Measurements from ENCODE around the gene FMNL2. TPM values are rescaled to one million over a fixed set of nuclear protein-coding genes. Genes with fewer than 3 reads are reported as not detected.
A peak's percentile ranks its signal among the peaks of the same experiment; 100 is the strongest.

Gene FMNL2
- total RNA-seq, 3 donors from 2014 or later (not counting 1 experiment from before 2014, with no cell fraction given) = 0.34 to 3.0 (median 0.78) TPM

DNA sequence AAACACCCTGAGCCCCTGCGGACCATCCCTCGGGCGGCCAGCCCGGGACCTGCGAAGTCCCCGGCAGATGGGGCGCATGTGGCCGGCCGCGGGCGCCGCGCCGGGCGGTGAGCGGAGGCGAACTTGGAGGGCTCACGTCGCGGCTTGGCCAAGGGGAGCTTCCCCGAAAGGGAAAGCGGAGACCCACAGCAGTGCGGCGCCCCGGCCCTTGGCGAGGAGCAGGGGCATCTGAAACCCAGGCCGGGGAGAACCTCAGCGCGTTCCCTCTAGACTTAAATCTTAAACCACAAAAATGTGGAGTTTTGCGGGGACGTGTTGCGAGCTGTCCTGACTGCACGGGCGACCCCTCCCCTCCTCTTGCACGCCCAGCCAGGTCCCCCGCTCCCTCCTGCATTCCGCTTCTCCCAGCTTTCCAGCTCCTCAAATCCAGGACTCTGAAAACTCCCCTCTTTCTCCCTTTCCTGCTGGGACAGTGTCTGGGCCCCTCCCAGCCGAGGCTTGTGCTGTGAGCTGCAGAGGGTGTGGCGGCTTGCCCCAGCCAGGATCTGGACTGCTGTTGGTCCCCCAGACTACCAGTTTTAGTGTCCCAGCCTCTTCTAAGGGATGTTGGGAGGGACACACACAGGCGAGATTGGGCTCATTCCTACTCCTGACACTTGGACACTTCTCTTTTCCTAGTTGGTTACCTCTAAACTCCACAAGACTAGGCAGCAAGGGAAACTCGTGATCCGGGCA is 1.3 kb downstream of the FMNL2 start:
- ATAC-seq = peak in 1 of 3 donors; percentile 13

DNA sequence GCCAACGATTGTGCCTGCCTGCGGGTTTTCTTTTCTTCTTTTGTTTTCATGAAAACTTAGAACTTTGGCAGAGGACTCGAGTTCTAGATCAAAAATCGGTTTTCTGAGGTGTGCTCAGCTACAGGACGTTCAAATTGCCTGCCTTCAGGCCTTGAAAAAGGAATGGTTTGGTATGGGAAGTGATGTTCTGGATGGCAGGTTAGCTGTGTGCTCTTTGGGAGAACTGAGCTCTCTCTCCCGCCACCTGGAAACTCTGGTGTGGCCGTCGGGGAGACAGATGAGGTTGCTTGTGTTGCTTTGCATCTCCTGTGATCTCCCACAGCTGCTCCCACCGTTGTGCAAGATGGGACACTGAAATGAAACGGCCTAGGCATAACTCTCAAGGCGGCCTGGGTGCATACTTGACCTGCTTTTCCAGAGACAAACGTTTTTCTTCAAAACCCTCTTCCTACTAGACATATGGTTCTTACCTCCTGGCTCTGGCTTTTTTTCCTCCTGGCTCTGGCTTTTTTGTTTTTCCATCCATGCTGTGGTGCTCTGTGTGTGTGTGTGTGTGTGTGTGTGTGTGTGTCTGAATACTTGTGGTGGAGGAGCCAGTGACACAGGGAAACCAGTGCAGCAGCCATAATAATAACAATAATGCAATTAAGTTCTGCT is 2.0 kb downstream of the FMNL2 start:
- Histone ChIP-seq H3K4me1 (ENCODE audit: control insufficient read depth, insufficient read depth, low read length) (peaks cover 10% of the 10 kb centered on the region), H3K4me3 (ENCODE audit: low read length) (no peak overlapping the region), H3K27me3 (ENCODE audit: control insufficient read depth, insufficient read depth, low read length) (peaks cover 5% of the 10 kb centered on the region), H3K36me3 (ENCODE audit: control insufficient read depth, insufficient read depth, low read length) (no peaks in the 10 kb centered on the region), H3K27ac (ENCODE audit: low read length) (no peak overlapping the region), H3K9me3 (ENCODE audit: control insufficient read depth, insufficient read depth, low read length) (no peaks in the 10 kb centered on the region)
- peaks cover 43% of the 10 kb centered on the region in 2 donors for H3K27me3 Mint-ChIP-seq (ENCODE audit: low read depth in 2 of 2)
- DNase-seq (no peak), ATAC-seq (no peak)
- TF ChIP-seq CTCF (IDR thresholded peaks at IDR 0.05) = no peak
- no peak overlapping the region for H3K27ac Mint-ChIP-seq
- H3K36me3 Mint-ChIP-seq = no peaks in the 10 kb centered on the region
- WGBS (ENCODE audit: insufficient coverage) = 66% methylated on average over 12 of the region's 12 CpGs
- H3K4me1 Mint-ChIP-seq = peaks cover 7 to 19% of the 10 kb centered on the region in 2 donors
- peak overlapping the region; percentile 81 for H3K4me3 Mint-ChIP-seq
- no peaks in the 10 kb centered on the region for H3K9me3 Mint-ChIP-seq
- intact Hi-C loops (cut with micrococcal nuclease) = no loop called here

More for the DNA sequence above, 1.3 kb downstream of the FMNL2 start:
- intact Hi-C loops (cut with micrococcal nuclease) = no loop called here
- no peaks in the 10 kb centered on the region for H3K9me3 ChIP-seq (ENCODE audit: control insufficient read depth, insufficient read depth, low read length)
- Mint-ChIP-seq H3K27ac (no peak overlapping the region), H3K4me1 (peaks cover 7 to 19% of the 10 kb centered on the region in 2 donors), H3K4me3 (peak overlapping the region; percentile 81), H3K9me3 (no peaks in the 10 kb centered on the region), H3K27me3 (ENCODE audit: low read depth in 2 of 2) (peaks cover 43 to 45% of the 10 kb centered on the region in 2 donors), H3K36me3 (no peaks in the 10 kb centered on the region)
- peaks cover 10% of the 10 kb centered on the region for H3K4me1 ChIP-seq (ENCODE audit: control insufficient read depth, insufficient read depth, low read length)
- DNase-seq = peak in 1 of 2 donors; percentile 3
- WGBS (ENCODE audit: insufficient coverage) = 9% methylated on average over 42 of the region's 42 CpGs
- peaks cover 7% of the 10 kb centered on the region for H3K27me3 ChIP-seq (ENCODE audit: control insufficient read depth, insufficient read depth, low read length)
- no peak overlapping the region for H3K4me3 ChIP-seq (ENCODE audit: low read length)
- H3K27ac ChIP-seq (ENCODE audit: low read length) = no peak overlapping the region
- H3K36me3 ChIP-seq (ENCODE audit: control insufficient read depth, insufficient read depth, low read length) = no peaks in the 10 kb centered on the region
- TF ChIP-seq CTCF (IDR thresholded peaks at IDR 0.05) = no peak

DNA sequence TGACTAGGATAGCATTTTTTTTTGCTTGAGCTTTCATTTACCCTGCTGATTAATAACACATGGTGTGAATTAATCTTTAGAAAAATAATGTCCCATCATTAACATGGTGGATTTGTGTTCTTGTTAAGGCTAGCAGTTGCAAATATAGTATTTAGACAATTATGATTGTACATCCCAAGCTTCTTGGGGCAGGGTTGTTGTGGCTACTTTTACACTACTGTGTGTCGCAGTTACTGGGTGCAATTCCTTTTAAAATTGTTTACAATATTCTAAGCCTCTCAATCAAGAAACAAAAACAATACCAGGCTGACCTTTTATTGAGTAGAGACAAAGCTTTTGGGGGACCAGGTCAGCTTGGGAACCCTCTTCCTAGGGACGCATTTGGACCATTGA is 2.5 kb downstream of the FMNL2 start:
- WGBS (ENCODE audit: insufficient coverage) = 68% methylated on average over 2 of the region's 2 CpGs
- DNase-seq (no peak), ATAC-seq (no peak)
- Mint-ChIP-seq H3K27me3 (ENCODE audit: low read depth in 2 of 2) (peaks cover 43% of the 10 kb centered on the region in 2 donors), H3K27ac (no peak overlapping the region), H3K4me3 (peak overlapping the region; percentile 81), H3K36me3 (no peaks in the 10 kb centered on the region), H3K4me1 (peaks cover 7 to 19% of the 10 kb centered on the region in 2 donors), H3K9me3 (no peaks in the 10 kb centered on the region)
- Histone ChIP-seq H3K27ac (ENCODE audit: low read length) (no peak overlapping the region), H3K9me3 (ENCODE audit: control insufficient read depth, insufficient read depth, low read length) (no peaks in the 10 kb centered on the region), H3K36me3 (ENCODE audit: control insufficient read depth, insufficient read depth, low read length) (no peaks in the 10 kb centered on the region), H3K4me3 (ENCODE audit: low read length) (no peak overlapping the region), H3K27me3 (ENCODE audit: control insufficient read depth, insufficient read depth, low read length) (peaks cover 5% of the 10 kb centered on the region), H3K4me1 (ENCODE audit: control insufficient read depth, insufficient read depth, low read length) (peaks cover 10% of the 10 kb centered on the region)
- intact Hi-C loops (cut with micrococcal nuclease) = no loop called here
- no peak for TF ChIP-seq CTCF (IDR thresholded peaks at IDR 0.05)

Data from natural killer cell (primary cell).